ENCODE data around the gene PTPRM. TPM values are rescaled to one million over a fixed set of nuclear protein-coding genes. Genes with fewer than 3 reads are reported as not detected.

The PTPRM gene
- total and polyA plus RNA-seq, 12 donors: 31.7 to 116 (median 61.2) TPM

DNA sequence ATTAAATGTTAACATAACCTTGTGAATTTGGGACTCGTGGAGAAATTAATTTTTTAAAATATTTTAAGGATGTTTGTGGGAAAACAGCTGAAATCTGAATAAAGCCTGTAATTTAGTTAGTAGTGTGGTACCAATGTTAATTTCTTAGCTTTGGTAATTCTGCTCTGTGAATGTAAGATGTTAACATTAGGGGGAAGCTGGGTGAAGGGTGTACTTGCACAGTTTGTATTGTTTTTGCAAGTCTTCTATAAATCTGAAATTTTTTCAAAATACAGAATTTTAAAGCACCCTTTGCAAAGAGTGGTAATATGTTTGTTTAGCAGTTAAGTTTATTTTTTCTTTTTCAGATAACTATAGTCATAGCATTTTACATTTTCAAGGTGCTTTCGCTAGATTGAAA lies 4.5 kb downstream of the PTPRM start:
- WGBS, 4 donors: 87 to 91% (median 89%) methylated on average over 2 of the region's 2 CpGs
- intact Hi-C loops (cut with DNase I): loop anchor here in 1 of 2 donors (10.0 kb wide), 1 partner anchor 73 kb away; no protein-coding TSS in a partner anchor
- TF ChIP-seq POLR2A (IDR thresholded peaks at IDR 0.05): no peak
- TF ChIP-seq, protein P1, sequence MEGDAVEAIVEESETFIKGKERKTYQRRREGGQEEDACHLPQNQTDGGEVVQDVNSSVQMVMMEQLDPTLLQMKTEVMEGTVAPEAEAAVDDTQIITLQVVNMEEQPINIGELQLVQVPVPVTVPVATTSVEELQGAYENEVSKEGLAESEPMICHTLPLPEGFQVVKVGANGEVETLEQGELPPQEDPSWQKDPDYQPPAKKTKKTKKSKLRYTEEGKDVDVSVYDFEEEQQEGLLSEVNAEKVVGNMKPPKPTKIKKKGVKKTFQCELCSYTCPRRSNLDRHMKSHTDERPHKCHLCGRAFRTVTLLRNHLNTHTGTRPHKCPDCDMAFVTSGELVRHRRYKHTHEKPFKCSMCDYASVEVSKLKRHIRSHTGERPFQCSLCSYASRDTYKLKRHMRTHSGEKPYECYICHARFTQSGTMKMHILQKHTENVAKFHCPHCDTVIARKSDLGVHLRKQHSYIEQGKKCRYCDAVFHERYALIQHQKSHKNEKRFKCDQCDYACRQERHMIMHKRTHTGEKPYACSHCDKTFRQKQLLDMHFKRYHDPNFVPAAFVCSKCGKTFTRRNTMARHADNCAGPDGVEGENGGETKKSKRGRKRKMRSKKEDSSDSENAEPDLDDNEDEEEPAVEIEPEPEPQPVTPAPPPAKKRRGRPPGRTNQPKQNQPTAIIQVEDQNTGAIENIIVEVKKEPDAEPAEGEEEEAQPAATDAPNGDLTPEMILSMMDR (IDR thresholded peaks at IDR 0.05): no peak

DNA sequence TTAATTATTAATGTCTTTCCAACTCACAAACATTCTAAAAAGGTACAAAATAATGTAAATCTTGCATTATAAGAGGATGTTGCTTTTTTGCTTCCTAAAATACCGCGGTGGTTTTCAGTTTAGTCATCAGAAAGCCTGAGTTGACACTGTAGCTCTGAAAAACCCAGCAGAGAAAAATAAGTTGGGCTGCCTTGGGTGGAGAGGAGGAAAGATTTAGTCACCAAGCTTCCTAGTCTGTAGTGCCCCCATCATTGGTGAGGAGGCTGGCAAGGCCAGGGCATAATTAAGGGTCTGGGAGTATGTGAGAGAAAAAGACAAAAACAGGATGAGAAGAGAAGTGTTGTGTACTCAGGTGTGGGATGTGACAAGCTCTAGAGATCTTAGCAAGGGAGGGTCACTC lies 5.7 kb downstream of the PTPRM start:
- DNase-seq: no peak
- intact Hi-C loops (cut with DNase I): loop anchor here in 1 of 2 donors (10.0 kb wide), 1 partner anchor 72 kb away; no protein-coding TSS in a partner anchor
- no peak for TF ChIP-seq POLR2A (IDR thresholded peaks at IDR 0.05)
- TF ChIP-seq, protein P1 (IDR thresholded peaks at IDR 0.05): no peak
- Histone ChIP-seq H3K36me3 (replicated peaks in 1 of 2) (no peaks in the 10 kb centered on the region), H3K9me3 (replicated peaks in 1 of 3) (no peaks in the 10 kb centered on the region), H3K4me3 (no peak overlapping the region), H3K27me3 (no peaks in the 10 kb centered on the region), H3K27ac (no peak overlapping the region), H3K4me1 (replicated peaks in 1 of 2) (peaks cover 0 to 31% of the 10 kb centered on the region in 2 donors)
- WGBS, 4 donors: 55 to 78% (median 67%) methylated on average over 2 of the region's 2 CpGs

More for the DNA sequence above, 4.5 kb downstream of the PTPRM start:
- Histone ChIP-seq H3K27ac (no peak overlapping the region), H3K9me3 (replicated peaks in 1 of 3) (no peaks in the 10 kb centered on the region), H3K27me3 (no peaks in the 10 kb centered on the region), H3K4me1 (replicated peaks in 1 of 2) (peaks cover 0 to 31% of the 10 kb centered on the region in 2 donors), H3K4me3 (no peak overlapping the region), H3K36me3 (replicated peaks in 1 of 2) (no peaks in the 10 kb centered on the region)
- no peak for DNase-seq

DNA sequence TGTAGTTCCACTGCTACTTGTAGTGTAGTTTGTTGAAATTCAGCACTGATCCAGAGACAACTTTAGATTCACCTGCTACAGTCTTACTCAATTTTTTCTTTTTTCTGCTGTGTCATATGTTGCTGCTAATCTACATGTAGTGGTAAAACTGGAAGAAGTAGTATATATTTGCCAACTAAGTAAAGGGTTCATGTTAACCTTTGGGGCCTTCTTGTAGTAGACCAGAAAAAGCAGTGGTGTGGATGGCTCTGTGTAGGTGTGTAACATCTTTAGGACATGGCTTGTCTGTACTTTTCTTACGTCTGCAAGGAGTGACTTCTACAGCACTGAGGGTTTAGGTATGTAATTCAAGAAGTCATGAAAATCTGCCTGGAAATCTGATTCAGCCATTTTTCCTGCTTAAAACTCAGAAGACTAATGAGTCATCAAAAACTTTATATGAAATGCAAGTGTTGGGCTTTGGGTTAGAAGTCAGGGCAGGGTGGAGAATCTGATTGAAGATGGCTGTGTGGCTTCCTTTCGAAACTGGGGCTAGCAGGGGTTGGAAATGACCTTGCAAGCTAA lies 8.4 kb downstream of the PTPRM start:
- Histone ChIP-seq H3K4me1 (replicated peaks in 1 of 2) (peaks cover 0 to 22% of the 10 kb centered on the region in 2 donors), H3K9me3 (replicated peaks in 1 of 3) (no peaks in the 10 kb centered on the region), H3K27me3 (no peaks in the 10 kb centered on the region), H3K36me3 (replicated peaks in 1 of 2) (no peaks in the 10 kb centered on the region), H3K27ac (no peak overlapping the region), H3K4me3 (no peak overlapping the region)
- WGBS, 4 donors: 51 to 61% (median 55%) methylated on average over 2 of the region's 2 CpGs
- no peak for TF ChIP-seq POLR2A (IDR thresholded peaks at IDR 0.05)
- TF ChIP-seq, protein P1 (IDR thresholded peaks at IDR 0.05): no peak
- intact Hi-C loops (cut with DNase I): loop anchor here in 1 of 2 donors (10.0 kb wide), 1 partner anchor 69 kb away; no protein-coding TSS in a partner anchor
- DNase-seq: no peak

DNA sequence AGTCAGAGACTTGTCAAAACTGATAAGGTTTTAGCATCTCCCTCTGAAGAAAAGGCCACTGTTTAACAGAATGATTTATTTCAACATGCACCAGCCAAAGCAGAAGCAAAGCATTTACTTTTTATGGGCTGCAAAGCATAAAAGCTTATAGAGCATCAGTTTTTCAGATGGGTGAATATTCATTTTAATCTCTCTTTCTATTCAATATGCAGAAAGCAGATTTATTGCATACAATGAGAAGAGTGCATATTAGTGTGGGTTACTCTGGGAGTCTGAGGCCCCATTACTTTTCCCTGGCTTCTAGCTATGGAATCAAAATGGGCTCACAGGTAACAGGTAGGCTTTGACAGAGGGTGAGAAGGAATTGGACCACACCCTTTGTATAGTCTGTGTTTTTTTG lies 9.0 kb downstream of the PTPRM start:
- no peak overlapping the region for H3K27ac ChIP-seq
- TF ChIP-seq, protein P1 (IDR thresholded peaks at IDR 0.05): no peak
- TF ChIP-seq POLR2A (IDR thresholded peaks at IDR 0.05): no peak
- H3K9me3 ChIP-seq (replicated peaks in 1 of 3): no peaks in the 10 kb centered on the region
- H3K27me3 ChIP-seq: no peaks in the 10 kb centered on the region
- intact Hi-C loops (cut with DNase I): loop anchor here in 1 of 2 donors (10.0 kb wide), 1 partner anchor 69 kb away; no protein-coding TSS in a partner anchor
- H3K4me1 ChIP-seq (replicated peaks in 1 of 2): peaks cover 0 to 22% of the 10 kb centered on the region in 2 donors
- no peaks in the 10 kb centered on the region for H3K36me3 ChIP-seq (replicated peaks in 1 of 2)
- no peak for DNase-seq
- no peak overlapping the region for H3K4me3 ChIP-seq
